GM10248 (cell line): ENCODE measurements around the gene CERT1.
"Not testable (repeated sequence)": the region's sequence is repeated elsewhere in the genome, so short reads cannot be mapped to it uniquely, and the experiment has no call there.

Experiments used
- CTCF ChIA-PET: fragments of 300-600 bp; sonication (Branson Sonifier 250); formaldehyde crosslinking; extraction: SDS; loops from one replicate; lab custom pipeline; 2021; ENCODE audit warnings: antibody characterized with exemption; lab: Yijun Ruan, JAX
- POLR2A ChIA-PET: fragments of 350-650 bp; sonication (Branson Sonifier 250); formaldehyde crosslinking; extraction: SDS; loops from one replicate; lab custom pipeline; 2020; ENCODE audit warnings: antibody characterized with exemption; lab: Yijun Ruan, JAX
- DNase-seq: peaks from one replicate; pipeline ENCODE4 v3.0.0; 2012; ENCODE audit errors: extremely low spot score
- CTCF ChIP-seq: IDR thresholded peaks from 2 replicates; pipeline ENCODE4 v1.5.1; 2012; ENCODE audit warnings: mild to moderate bottlenecking, low read depth; ENCODE audit errors: extremely low read depth, missing control alignments, control extremely low read depth

Gene CERT1

GRCh38 chr5:75511435-75512382 lies at the start of gene CERT1, which contains the start of gene POLK:
Gene CERT1, minus strand, starts transcription at chr5:75511629. Its CDS starts 422 bp downstream, at chr5:75511207.
Gene POLK, plus strand, starts transcription at chr5:75511891.
- POLR2A ChIA-PET = no interaction called here
- no peak for TF ChIP-seq CTCF
- CTCF ChIA-PET = interaction anchor here (1.5 kb wide), 1 partner anchor 169 kb away, joined by 5 read pairs; no protein-coding TSS in a partner anchor
- DNase-seq = peak; percentile 95

GRCh38 chr5:75560655-75561054 lies 49.2 kb upstream of the CERT1 start:
- CTCF ChIA-PET = interaction anchor here (1.0 kb wide), 1 partner anchor 16 kb away, joined by 4 read pairs; no protein-coding TSS in a partner anchor
- POLR2A ChIA-PET, DNase-seq: not testable (repeated sequence)

- ChIA-PET POLR2A (no interaction called here), CTCF (no interaction called here)
- no peak for TF ChIP-seq CTCF
- DNase-seq = no peak
Observed at GRCh38 chr5:75558981-75559632, 47.7 kb upstream of the CERT1 start.

- ChIA-PET POLR2A (no interaction called here), CTCF (interaction anchor here (1.1 to 1.4 kb wide), 2 partner anchors 8 to 12 kb away, joined by 3 to 4 read pairs; no protein-coding TSS in a partner anchor)
- no peak for DNase-seq
- TF ChIP-seq CTCF = no peak
Observed at GRCh38 chr5:75558221-75558620, 46.8 kb upstream of the CERT1 start.

GRCh38 chr5:75553358-75553757 lies 41.9 kb upstream of the CERT1 start:
- TF ChIP-seq CTCF = no peak
- POLR2A ChIA-PET = no interaction called here
- DNase-seq = no peak
- CTCF ChIA-PET = interaction anchor here (1.2 to 1.7 kb wide), 2 partner anchors 9 to 13 kb away, joined by 5 to 10 read pairs; no protein-coding TSS in a partner anchor

- ChIA-PET POLR2A (no interaction called here), CTCF (interaction anchor here (1.2 to 1.7 kb wide), 3 partner anchors 10 to 13 kb away, joined by 5 to 10 read pairs (median 6); no protein-coding TSS in a partner anchor)
- DNase-seq = no peak
- no peak for TF ChIP-seq CTCF
Observed at GRCh38 chr5:75552764-75553163, 41.3 kb upstream of the CERT1 start.
